T follicular helper cell (primary cell): ENCODE results near the gene DMWD.
A peak's percentile ranks its signal among the peaks of the same experiment; 100 is the strongest.
"Not testable (repeated sequence)": the region's sequence is repeated elsewhere in the genome, so short reads cannot be mapped to it uniquely, and the experiment has no call there.

Experiments used
- DNase-seq: peaks from one replicate; pipeline ENCODE4 v3.0.0-alpha.2; 2020; ENCODE audit warnings: low read depth

Gene DMWD

GRCh38 chr19:45816236-45817009 is 23.8 kb upstream of the DMWD start:
- DNase-seq: no peak

GRCh38 chr19:45815481-45816216 is 23.0 kb upstream of the DMWD start:
- DNase-seq: no peak

- DNase-seq: no peak
These were observed 22.3 kb upstream of the DMWD start, which contains the start of gene RSPH6A for GRCh38 chr19:45814851-45815480. Gene RSPH6A (minus strand): TSS chr19:45815308. CDS start chr19:45815176, 132 bp downstream.

- no peak for DNase-seq
These were observed 21.6 kb upstream of the DMWD start for GRCh38 chr19:45814166-45814780.

GRCh38 chr19:45812297-45812696 is 19.7 kb upstream of the DMWD start:
- DNase-seq: no peak

GRCh38 chr19:45809643-45810159 is 17.1 kb upstream of the DMWD start:
- no peak for DNase-seq

- DNase-seq: no peak
These were observed 13.1 kb upstream of the DMWD start for GRCh38 chr19:45805719-45806118.

- DNase-seq: no peak
These were observed 12.2 kb upstream of the DMWD start for GRCh38 chr19:45804959-45805230.

- no peak for DNase-seq
These were observed 11.7 kb upstream of the DMWD start for GRCh38 chr19:45804140-45804958.

- no peak for DNase-seq
These were observed 9.0 kb upstream of the DMWD start for GRCh38 chr19:45801603-45802175.

GRCh38 chr19:45800070-45800553 is 7.5 kb upstream of the DMWD start:
- DNase-seq: no peak

GRCh38 chr19:45799541-45799940 is 6.9 kb upstream of the DMWD start:
- DNase-seq: not testable (repeated sequence)

- peak; percentile 47 for DNase-seq
These were observed 6.4 kb upstream of the DMWD start for GRCh38 chr19:45798995-45799517.

- DNase-seq: no peak
These were observed 2.0 kb upstream of the DMWD start for GRCh38 chr19:45794627-45795026.

GRCh38 chr19:45793876-45794275 is 1.2 kb upstream of the DMWD start:
- no peak for DNase-seq

- no peak for DNase-seq
These were observed 526 bp upstream of the DMWD start for GRCh38 chr19:45793178-45793564.

GRCh38 chr19:45791744-45792469 is 738 bp downstream of the DMWD start:
- no peak for DNase-seq

- no peak for DNase-seq
These were observed 1.7 kb downstream of the DMWD start for GRCh38 chr19:45790942-45791341.

GRCh38 chr19:45789035-45789786 is 3.4 kb downstream of the DMWD start:
- DNase-seq: no peak
